ENCODE data around the gene CHRM4.

The CHRM4 gene

DNA sequence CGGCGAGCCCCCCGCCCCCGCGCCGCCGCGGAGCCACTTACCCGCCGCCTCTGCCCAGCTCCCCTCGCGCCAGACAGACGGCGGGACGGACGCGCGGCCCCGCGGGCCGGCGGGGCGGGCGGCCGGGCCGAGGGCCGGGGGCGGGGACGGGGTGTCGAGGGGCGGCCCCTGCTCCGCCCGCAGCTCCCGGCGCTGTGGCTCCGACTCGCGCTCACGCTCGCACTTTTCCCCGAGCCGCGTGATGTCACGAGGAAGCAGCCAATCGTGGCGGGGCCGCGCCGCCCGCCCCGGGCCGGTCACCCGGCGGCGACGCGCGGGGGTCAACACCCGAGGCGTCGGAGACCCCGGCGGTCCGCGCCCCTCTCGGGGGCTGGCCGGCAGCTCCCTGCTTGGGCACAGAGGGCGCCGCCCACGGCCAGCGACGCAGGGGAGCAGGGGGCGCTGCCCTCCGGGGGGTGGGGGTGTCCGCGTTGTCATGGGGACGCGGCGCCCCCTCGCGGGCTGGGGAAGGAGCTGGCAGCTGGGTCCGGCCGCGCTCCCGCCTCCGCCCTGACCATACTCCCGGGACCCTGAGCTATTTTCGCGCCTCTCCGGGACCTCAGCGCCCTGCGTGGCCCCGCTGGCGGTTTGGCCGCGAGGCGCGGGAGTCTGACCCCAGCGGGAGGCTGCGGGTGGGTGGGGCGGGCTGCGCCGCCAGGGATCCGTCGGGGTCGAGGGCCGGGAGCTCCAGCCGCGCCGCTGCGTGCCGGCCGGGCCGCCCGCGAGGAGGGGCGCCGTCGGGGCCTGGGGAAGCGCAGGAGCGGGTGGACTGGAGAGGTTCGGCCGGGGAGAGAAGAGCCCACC, at the start of gene CHRM4:
Gene CHRM4 (minus strand): TSS at position 199 of the 843 bp plus-strand sequence. CDS start 5,219 bp downstream, outside the sequence.
- in situ Hi-C loops (cut with MboI; ENCODE audit: low sequenced_read_pairs) = no loop called here

GRCh38 chr11:46438211-46438610, 46.6 kb upstream of the CHRM4 start:
- in situ Hi-C loops (cut with MboI; ENCODE audit: low sequenced_read_pairs) = no loop called here

GRCh38 chr11:46437122-46437689, 45.6 kb upstream of the CHRM4 start:
- in situ Hi-C loops (cut with MboI; ENCODE audit: low sequenced_read_pairs) = no loop called here

DNA sequence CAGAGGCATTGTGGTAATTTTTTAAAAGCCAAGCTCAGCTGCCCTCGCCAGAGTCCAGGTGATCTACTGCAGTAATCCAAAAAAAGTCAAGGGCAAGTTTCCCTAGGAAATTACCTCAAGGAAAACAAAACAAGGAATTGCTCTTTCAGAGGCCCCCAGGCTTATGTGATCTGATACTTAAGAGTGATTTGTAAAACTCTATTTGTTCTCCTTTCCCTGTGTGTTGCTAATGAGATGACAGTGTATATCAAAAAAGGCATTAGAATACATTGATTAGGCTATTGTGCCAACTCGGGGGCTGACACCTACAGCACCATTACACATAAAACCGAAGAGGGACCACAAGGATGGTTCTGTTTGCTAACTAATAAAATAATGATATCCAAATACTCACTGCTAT, 44.5 kb upstream of the CHRM4 start:
- in situ Hi-C loops (cut with MboI; ENCODE audit: low sequenced_read_pairs) = no loop called here

DNA sequence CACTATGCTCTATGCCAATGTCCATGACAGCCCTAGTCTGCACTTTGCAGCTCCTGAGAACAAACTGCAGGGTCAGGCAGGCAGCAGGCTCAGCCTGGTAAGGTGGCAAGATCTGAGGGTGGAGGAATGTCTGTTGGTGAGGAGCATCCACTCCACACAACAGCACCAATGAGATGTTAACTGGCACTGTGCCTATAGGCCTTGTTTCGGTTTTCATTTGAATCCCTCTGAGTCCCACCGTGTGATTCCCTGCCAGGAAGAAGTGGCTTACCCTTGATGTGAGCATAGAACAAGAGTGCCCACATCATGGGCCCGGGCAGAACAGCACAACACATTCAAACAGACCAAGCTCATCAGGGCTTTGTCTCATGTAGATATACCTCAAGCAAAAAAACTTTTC, 44.1 kb upstream of the CHRM4 start:
- in situ Hi-C loops (cut with MboI; ENCODE audit: low sequenced_read_pairs) = no loop called here

DNA sequence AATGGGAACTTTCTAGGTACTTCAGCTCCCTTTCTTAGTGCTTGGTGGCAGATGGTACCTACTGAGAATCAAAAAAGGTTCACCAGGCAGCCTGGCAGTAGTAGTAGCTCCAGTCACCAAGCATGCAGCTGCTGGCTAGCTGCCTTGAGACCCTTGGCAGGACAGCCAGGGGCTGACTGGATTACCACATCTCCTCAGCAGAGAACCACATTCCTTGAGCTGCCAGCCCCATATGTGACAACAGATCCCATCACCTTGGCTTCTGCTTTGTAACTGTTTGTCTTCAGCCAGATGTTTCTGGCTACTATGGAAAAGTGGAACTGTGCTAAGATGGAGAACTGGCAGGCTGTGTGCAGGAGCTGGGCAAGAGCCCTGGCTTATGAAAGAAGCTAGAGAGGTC, 39.6 kb upstream of the CHRM4 start:
- in situ Hi-C loops (cut with MboI; ENCODE audit: low sequenced_read_pairs) = no loop called here

DNA sequence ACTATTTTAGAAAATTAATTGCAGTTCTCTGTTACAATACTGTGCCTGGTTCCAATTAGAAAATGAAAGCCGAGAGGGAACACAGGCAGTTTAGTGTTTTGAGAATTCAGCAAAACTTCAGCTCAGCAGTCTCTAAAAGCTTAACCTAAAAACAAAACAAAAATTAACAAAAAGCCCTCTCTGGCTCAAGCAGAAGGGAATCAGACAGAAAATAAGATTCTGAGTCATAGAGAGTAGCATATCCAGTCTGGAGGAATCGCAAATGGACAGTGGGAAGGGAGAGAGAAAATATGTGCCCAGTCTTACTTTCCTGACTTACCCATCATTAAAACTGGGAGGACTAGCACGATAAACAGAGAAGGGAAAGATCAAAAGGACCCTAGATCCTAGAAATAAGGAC, 38.1 kb upstream of the CHRM4 start:
- in situ Hi-C loops (cut with MboI; ENCODE audit: low sequenced_read_pairs) = no loop called here

- in situ Hi-C loops (cut with MboI; ENCODE audit: low sequenced_read_pairs) = no loop called here
These were observed 35.8 kb upstream of the CHRM4 start for GRCh38 chr11:46427364-46427763.

- in situ Hi-C loops (cut with MboI; ENCODE audit: low sequenced_read_pairs) = no loop called here
These were observed 34.8 kb upstream of the CHRM4 start for GRCh38 chr11:46426233-46426991.

- in situ Hi-C loops (cut with MboI; ENCODE audit: low sequenced_read_pairs) = no loop called here
These were observed 31.0 kb upstream of the CHRM4 start for GRCh38 chr11:46422588-46422987.

DNA sequence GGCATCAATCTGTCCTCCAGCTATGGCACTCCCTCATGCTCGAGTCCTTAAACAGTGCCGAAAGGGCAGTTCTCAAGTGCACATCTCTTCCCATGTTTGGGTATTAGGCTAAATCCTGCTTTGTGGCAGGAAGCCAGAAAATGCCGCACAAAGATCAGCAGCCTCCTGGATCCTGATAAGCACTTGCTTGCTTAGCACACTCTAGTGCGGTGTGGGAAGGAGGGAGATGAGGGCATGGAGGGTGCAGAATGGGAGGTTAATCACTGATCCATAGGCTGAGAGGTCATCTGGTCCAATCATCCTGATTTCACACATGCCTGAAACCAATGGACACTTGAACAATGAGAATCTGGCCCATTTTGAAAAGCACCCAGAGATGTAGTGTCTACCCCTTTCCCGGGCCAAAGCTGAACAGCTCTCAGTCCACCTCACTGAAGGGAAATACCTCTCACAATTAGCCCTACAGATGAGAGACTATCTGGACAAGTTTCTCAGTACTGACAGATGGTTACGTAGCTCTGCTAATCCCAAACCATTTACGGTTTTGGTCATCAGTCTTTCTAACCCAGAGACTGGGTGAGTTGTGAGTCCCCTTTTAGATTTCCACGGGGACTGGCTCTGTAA, 29.8 kb upstream of the CHRM4 start:
- in situ Hi-C loops (cut with MboI; ENCODE audit: low sequenced_read_pairs) = no loop called here

DNA sequence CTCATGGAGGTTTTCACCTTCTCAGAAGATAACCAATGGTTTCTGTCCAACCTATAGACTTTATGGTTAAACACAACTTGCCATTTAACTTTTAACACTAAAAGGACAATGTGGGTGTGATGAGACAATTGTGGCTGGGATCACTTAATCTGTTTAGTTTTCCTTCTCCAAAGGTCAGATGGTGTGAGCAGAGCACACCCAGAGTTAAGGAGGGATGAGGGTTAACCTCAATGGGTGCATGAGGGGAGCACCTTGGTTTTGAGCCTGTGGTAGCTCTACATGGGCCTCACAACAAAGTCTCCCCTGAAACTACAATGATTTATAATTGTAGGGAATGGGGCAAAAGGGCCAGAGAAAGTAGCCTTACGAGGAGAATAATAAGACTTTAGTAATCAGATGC, 28.9 kb upstream of the CHRM4 start:
- in situ Hi-C loops (cut with MboI; ENCODE audit: low sequenced_read_pairs) = no loop called here

DNA sequence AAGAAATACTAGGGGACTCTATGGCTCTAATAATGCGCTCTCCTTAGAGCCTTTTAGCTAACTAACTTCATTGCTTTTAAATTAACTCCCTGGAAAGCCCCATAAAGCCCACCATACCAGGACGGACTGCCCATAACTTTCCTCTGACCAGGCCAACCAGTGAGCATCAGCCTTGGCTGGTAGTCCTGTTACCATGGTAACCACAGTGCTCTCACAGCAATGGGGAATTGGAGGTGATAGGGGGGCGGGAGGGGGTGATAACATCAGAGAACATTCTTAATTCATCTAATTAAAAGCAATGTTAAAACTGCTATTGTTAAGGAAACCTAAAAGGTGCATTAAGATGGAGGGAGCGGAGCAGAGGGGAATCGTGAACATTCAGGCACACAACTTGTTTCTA, 27.2 kb upstream of the CHRM4 start:
- in situ Hi-C loops (cut with MboI; ENCODE audit: low sequenced_read_pairs) = no loop called here

DNA sequence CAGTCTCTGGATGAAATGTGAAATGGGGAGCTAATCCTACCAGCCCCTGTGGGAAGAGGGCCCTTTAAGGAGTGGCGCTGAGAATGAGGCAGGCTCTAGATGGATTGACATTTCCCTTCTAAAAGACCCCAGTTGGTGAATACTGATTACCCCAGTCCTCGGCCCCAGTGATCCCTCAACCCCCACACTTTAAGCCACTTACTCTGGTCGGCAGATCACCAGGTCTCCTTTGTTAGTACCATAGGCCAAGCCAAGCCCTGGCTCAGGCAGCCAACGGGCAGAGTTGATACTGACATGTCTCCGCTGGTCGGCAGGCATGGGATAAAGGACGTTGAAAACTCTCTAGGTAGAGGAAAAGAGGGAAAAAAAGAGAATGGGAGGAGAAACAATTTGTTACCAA, 26.1 kb upstream of the CHRM4 start:
- in situ Hi-C loops (cut with MboI; ENCODE audit: low sequenced_read_pairs) = no loop called here

- in situ Hi-C loops (cut with MboI; ENCODE audit: low sequenced_read_pairs) = no loop called here
These were observed 23.3 kb upstream of the CHRM4 start for GRCh38 chr11:46414879-46415278.

DNA sequence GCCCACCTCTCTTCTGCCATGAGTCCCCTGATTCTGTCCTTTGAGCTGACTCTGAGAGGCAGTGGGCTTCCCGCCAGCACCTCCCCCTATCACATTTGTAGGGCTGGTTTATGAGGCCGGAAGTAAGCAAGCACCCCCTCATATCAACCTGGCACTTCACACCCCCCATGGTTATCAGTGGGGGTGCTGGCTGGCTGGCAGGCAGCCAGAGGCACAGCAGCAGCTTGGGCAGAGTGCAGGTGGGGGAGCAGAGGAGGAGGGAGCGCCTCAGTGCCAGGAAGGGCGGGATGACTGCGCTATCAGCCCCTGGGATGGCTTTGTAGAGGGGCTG, 22.9 kb upstream of the CHRM4 start:
- in situ Hi-C loops (cut with MboI; ENCODE audit: low sequenced_read_pairs) = no loop called here

- in situ Hi-C loops (cut with MboI; ENCODE audit: low sequenced_read_pairs) = no loop called here
These were observed 22.3 kb upstream of the CHRM4 start for GRCh38 chr11:46413760-46414465.

GRCh38 chr11:46410021-46410420, 18.4 kb upstream of the CHRM4 start:
- in situ Hi-C loops (cut with MboI; ENCODE audit: low sequenced_read_pairs) = no loop called here

- in situ Hi-C loops (cut with MboI; ENCODE audit: low sequenced_read_pairs) = no loop called here
These were observed 16.9 kb upstream of the CHRM4 start for GRCh38 chr11:46408407-46408986.

DNA sequence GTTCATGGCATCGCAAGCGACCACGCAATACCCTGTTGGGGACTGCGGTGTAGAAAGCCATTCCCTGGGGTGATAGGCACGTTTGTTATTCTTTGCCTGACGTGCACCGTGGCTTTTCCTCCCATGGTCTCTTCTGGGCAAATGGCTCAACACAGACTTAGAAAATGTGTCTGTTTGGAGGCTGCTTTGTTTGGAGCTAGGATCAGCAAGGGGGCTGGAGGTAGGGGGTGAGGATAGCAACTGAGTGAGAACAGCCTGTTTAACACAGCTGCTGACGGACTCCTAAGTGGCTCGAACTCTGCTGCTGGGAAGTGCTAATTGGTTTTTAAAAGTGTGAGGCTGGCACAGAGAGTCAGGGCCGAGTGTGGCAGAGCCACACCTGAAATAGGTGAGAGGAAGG, 16.1 kb upstream of the CHRM4 start:
- in situ Hi-C loops (cut with MboI; ENCODE audit: low sequenced_read_pairs) = no loop called here

All from HL-60/S4 (cell line).